H1 (cell line): ENCODE results near the gene CTIF. TPM values are rescaled to one million over a fixed set of nuclear protein-coding genes. Genes with fewer than 3 reads are reported as not detected.

ENCODE experiments used
- CTCF ChIA-PET: fragments of 300-600 bp; sonication (Branson Sonifier 250); formaldehyde crosslinking; loops from one replicate; lab custom pipeline; 2021; ENCODE audit not compliant: partially characterized antibody; lab: Charles Lee
- POLR2A ChIA-PET: fragments of 300-600 bp; sonication (Branson Sonifier 250); formaldehyde crosslinking; loops from one replicate; lab custom pipeline; 2021; ENCODE audit warnings: inconsistent platforms; ENCODE audit not compliant: partially characterized antibody; lab: Charles Lee
- DNase-seq, 2 experiments: peaks; one replicate each; pipeline versions ENCODE4 v3.0.0 to v3.0.0-alpha.2; 2010 to 2022; ENCODE audit warnings: low spot score in 2 of 2, low read depth in 1 of 2, mixed read lengths in 1 of 2
- FAIRE-seq: peaks from 2 replicates; lab custom pipeline; 2011; peaks lifted over from hg19 to GRCh38; lab: Jason Lieb, UNC
- H2AFZ ChIP-seq: 2 replicates; pipeline ENCODE4 v1.8.1; 2012; ENCODE audit warnings: low read length, inconsistent platforms
- H2AK5ac ChIP-seq: 2 replicates; pipeline ENCODE4 v1.6.1; 2013; ENCODE audit warnings: low read depth, low read length
- H2BK120ac ChIP-seq: replicated peaks from 2 replicates; pipeline ENCODE3; 2013; ENCODE audit warnings: low read depth, low read length, inconsistent platforms
- H2BK12ac ChIP-seq: 2 replicates; pipeline ENCODE4 v1.6.1; 2013; ENCODE audit warnings: low read depth, low read length
- H2BK15ac ChIP-seq: 2 replicates; pipeline ENCODE4 v1.6.1; 2013; ENCODE audit warnings: low read length
- H2BK20ac ChIP-seq: 2 replicates; pipeline ENCODE4 v1.6.1; 2013; ENCODE audit warnings: low read length
- H2BK5ac ChIP-seq: 2 replicates; pipeline ENCODE4 v1.6.1; 2013; ENCODE audit warnings: low read depth, low read length
- H3K14ac ChIP-seq: 2 replicates; pipeline ENCODE4 v1.6.1; 2013; ENCODE audit warnings: inconsistent platforms; ENCODE audit not compliant: insufficient read length
- H3K18ac ChIP-seq: 2 replicates; pipeline ENCODE4 v1.6.1; 2013; ENCODE audit warnings: low read length; ENCODE audit errors: extremely low read depth
- H3K23ac ChIP-seq: 2 replicates; pipeline ENCODE4 v1.6.1; 2013; ENCODE audit warnings: inconsistent platforms; ENCODE audit not compliant: insufficient read length
- H3K23me2 ChIP-seq: 2 replicates; pipeline ENCODE4 v1.6.1; 2013; ENCODE audit warnings: low read depth, low read length
- H3K27ac ChIP-seq: 2 replicates; pipeline ENCODE4 v1.6.1; 2011; ENCODE audit warnings: low read depth, low read length, inconsistent platforms
- H3K27me3 ChIP-seq, 4 experiments: replicated peaks in 1 of 4; 1 replicate in 1 of 4; 2 replicates in 3 of 4; pipeline versions ENCODE4 v1.6.1 to v1.8.1; 2011 to 2013; ENCODE audit warnings: low read length in 3 of 4, mild to moderate bottlenecking in 3 of 4, inconsistent platforms in 2 of 4, mixed read lengths in 2 of 4, moderate library complexity in 1 of 4; ENCODE audit not compliant: control insufficient read depth in 3 of 4, insufficient read depth in 3 of 4; ENCODE audit errors: extremely low read depth in 1 of 4
- H3K36me3 ChIP-seq, 4 experiments: 2 replicates each; pipeline versions ENCODE4 v1.6.1 to v1.8.1; 2011 to 2013; ENCODE audit warnings: mild to moderate bottlenecking in 4 of 4, low read length in 3 of 4, moderate library complexity in 2 of 4, control low read depth in 1 of 4, inconsistent platforms in 1 of 4; ENCODE audit not compliant: insufficient read depth in 4 of 4, control insufficient read depth in 2 of 4
- H3K4ac ChIP-seq: replicated peaks from 2 replicates; pipeline ENCODE3; 2013; ENCODE audit warnings: low read length, low read depth, mixed read lengths, inconsistent platforms; ENCODE audit not compliant: insufficient read length
- H3K4me1 ChIP-seq, 4 experiments: replicated peaks in 1 of 4; 1 replicate in 1 of 4; 2 replicates in 3 of 4; pipeline versions ENCODE4 v1.6.1 to v1.8.1; 2011 to 2013; ENCODE audit warnings: low read length in 3 of 4, inconsistent platforms in 2 of 4, mixed read lengths in 1 of 4; ENCODE audit not compliant: insufficient read depth in 4 of 4, control insufficient read depth in 3 of 4
- H3K4me2 ChIP-seq, 2 experiments: 2 replicates each; pipeline versions ENCODE4 v1.6.1 to v1.8.1; 2011 to 2013; ENCODE audit warnings: low read depth in 2 of 2, low read length in 2 of 2, control low read depth in 1 of 2, inconsistent platforms in 1 of 2, mild to moderate bottlenecking in 1 of 2; ENCODE audit not compliant: insufficient read depth in 1 of 2
- H3K4me3 ChIP-seq, 4 experiments: fragments of 200-600, 300-600 bp in 1 of 4; sonication (generic), shearing (Covaris generic), sonication (Bioruptor Twin) in 1 of 4; 2 replicates each; pipeline versions ENCODE4 v1.5.1 to v1.8.1; 2011 to 2016; ENCODE audit warnings: low read length in 4 of 4, low read depth in 3 of 4, control low read depth in 2 of 4, inconsistent platforms in 2 of 4, mild to moderate bottlenecking in 2 of 4, mixed read lengths in 1 of 4, moderate library complexity in 1 of 4; ENCODE audit not compliant: insufficient read depth in 2 of 4; ENCODE audit errors: extremely low read depth in 1 of 4
- H3K56ac ChIP-seq: replicated peaks from 2 replicates; pipeline ENCODE3; 2013; ENCODE audit warnings: low read depth, mild to moderate bottlenecking, mixed read lengths, low read length, inconsistent platforms; ENCODE audit not compliant: insufficient read length
- H3K79me1 ChIP-seq: 2 replicates; pipeline ENCODE4 v1.6.1; 2013; ENCODE audit warnings: low read depth, low read length, control low read depth
- H3K79me2 ChIP-seq, 2 experiments: 2 replicates each; pipeline versions ENCODE4 v1.6.1 to v1.8.1; 2012 to 2013; ENCODE audit warnings: low read length in 2 of 2, mild to moderate bottlenecking in 2 of 2, inconsistent platforms in 1 of 2; ENCODE audit not compliant: insufficient read depth in 2 of 2, control insufficient read depth in 1 of 2
- H3K9ac ChIP-seq, 4 experiments: replicated peaks in 1 of 4; 1 replicate in 1 of 4; 2 replicates in 3 of 4; pipeline versions ENCODE4 v1.6.1 to v1.8.1; 2011 to 2013; ENCODE audit warnings: low read depth in 3 of 4, low read length in 3 of 4, control low read depth in 2 of 4, mild to moderate bottlenecking in 2 of 4, moderate library complexity in 2 of 4, inconsistent platforms in 1 of 4; ENCODE audit errors: extremely low read depth in 1 of 4
- H3K9me3 ChIP-seq, 2 experiments: 2 replicates each; pipeline versions ENCODE4 v1.6.1 to v1.8.1; 2012 to 2013; ENCODE audit warnings: mild to moderate bottlenecking in 2 of 2, moderate library complexity in 2 of 2, control low read depth in 1 of 2, inconsistent platforms in 1 of 2, low read depth in 1 of 2, low read length in 1 of 2, mixed read lengths in 1 of 2; ENCODE audit not compliant: insufficient read depth in 2 of 2
- H4K20me1 ChIP-seq, 2 experiments: replicated peaks in 1 of 2; 2 replicates each; pipeline versions ENCODE3 to v1.8.1; 2011 to 2013; ENCODE audit warnings: inconsistent platforms in 2 of 2, low read length in 2 of 2, mild to moderate bottlenecking in 1 of 2; ENCODE audit not compliant: insufficient read depth in 2 of 2, control insufficient read depth in 1 of 2
- H4K5ac ChIP-seq: 2 replicates; pipeline ENCODE4 v1.6.1; 2013; ENCODE audit warnings: low read length, low read depth, mixed read lengths, inconsistent platforms; ENCODE audit not compliant: insufficient read length
- H4K8ac ChIP-seq: 2 replicates; pipeline ENCODE4 v1.8.0; 2013; ENCODE audit warnings: mild to moderate bottlenecking, moderate library complexity, low read length, inconsistent platforms; ENCODE audit not compliant: insufficient read depth; ENCODE audit errors: extremely low read depth
- H4K91ac ChIP-seq: replicated peaks from 2 replicates; pipeline ENCODE3; 2013; ENCODE audit warnings: low read length, mixed read lengths, inconsistent platforms; ENCODE audit not compliant: insufficient read length
- ASH2L ChIP-seq: fragments of 200-600, 300-600 bp; sonication (generic); IDR thresholded peaks from one replicate; pipeline ENCODE4 v1.7.1; 2017; ENCODE audit warnings: low read length
- BCL11A ChIP-seq, 2 experiments: IDR thresholded peaks; one replicate each; pipeline ENCODE4 v1.6.1; 2011; ENCODE audit warnings: low read depth in 2 of 2, low read length in 2 of 2, mild to moderate bottlenecking in 2 of 2
- BRCA1 ChIP-seq: IDR thresholded peaks from 2 replicates; pipeline ENCODE4 v1.6.1; 2012; ENCODE audit warnings: low read depth, low read length, improper control_type of control experiment
- CHD2 ChIP-seq: IDR thresholded peaks from 2 replicates; pipeline ENCODE4 v1.6.1; 2012; ENCODE audit warnings: low read length, improper control_type of control experiment
- CREB1 ChIP-seq: IDR thresholded peaks from 2 replicates; pipeline ENCODE4 v1.6.1; 2012; ENCODE audit warnings: inconsistent platforms
- GTF2F1 ChIP-seq: IDR thresholded peaks from 2 replicates; pipeline ENCODE4 v1.6.1; 2012; ENCODE audit warnings: low read depth, low read length, improper control_type of control experiment, borderline replicate concordance
- JUN ChIP-seq: IDR thresholded peaks from 2 replicates; pipeline ENCODE4 v1.6.1; 2011; ENCODE audit warnings: low read depth, mild to moderate bottlenecking, improper control_type of control experiment, low read length
- JUND ChIP-seq: IDR thresholded peaks from 2 replicates; pipeline ENCODE4 v1.6.1; 2011; ENCODE audit warnings: mild to moderate bottlenecking, improper control_type of control experiment, low read length
- NANOG ChIP-seq: IDR thresholded peaks from 2 replicates; pipeline ENCODE4 v1.6.1; 2011; ENCODE audit warnings: low read length, low read depth, mild to moderate bottlenecking, inconsistent platforms; ENCODE audit not compliant: insufficient read depth, poor library complexity, severe bottlenecking
- POLR2AphosphoS5 ChIP-seq: IDR thresholded peaks from 2 replicates; pipeline ENCODE4 v1.6.1; 2011; ENCODE audit warnings: low read depth, low read length
- SP2 ChIP-seq: IDR thresholded peaks from 2 replicates; pipeline ENCODE4 v1.6.1; 2012; ENCODE audit warnings: mild to moderate bottlenecking, low read length, inconsistent platforms
- TBP ChIP-seq: IDR thresholded peaks from 2 replicates; pipeline ENCODE4 v1.6.1; 2011; ENCODE audit warnings: low read depth, low read length, improper control_type of control experiment
- USF2 ChIP-seq: IDR thresholded peaks from 2 replicates; pipeline ENCODE4 v1.6.1; 2011; ENCODE audit warnings: low read length, improper control_type of control experiment
- YY1 ChIP-seq: IDR thresholded peaks from 2 replicates; pipeline ENCODE4 v1.6.1; 2011; ENCODE audit warnings: low read depth, mild to moderate bottlenecking, low read length
- ZNF274 ChIP-seq: IDR thresholded peaks from 2 replicates; pipeline ENCODE4 v1.7.0; 2012; ENCODE audit warnings: low read length, borderline replicate concordance; ENCODE audit errors: extremely low read depth
- WGBS, 2 experiments: shearing (Covaris generic) in 1 of 2; methylation state at CpG; one replicate each; pipeline versions ENCODE4 v1.1.6 to v1.1.7; 2013 to 2015; ENCODE audit warnings: low lambda C conversion rate in 2 of 2, mixed read lengths in 2 of 2, inconsistent platforms in 1 of 2, low coverage in 1 of 2, missing lambda C conversion rate in 1 of 2; ENCODE audit not compliant: insufficient replicate concordance in 2 of 2, insufficient coverage in 1 of 2, insufficient read length in 1 of 2; ENCODE audit errors: extremely low coverage in 1 of 2, missing lambda C conversion rate in 1 of 2; 5-methylcytosine and 5-hydroxymethylcytosine counted together
- polyA plus RNA-seq, 7 experiments: library from polyadenylated mRNA; depleted of rRNA in 3 of 7; stranded (reverse) in 5 of 7; unstranded in 2 of 7; fragments of >200 nt in 5 of 7; fragments of 200-250 nt in 2 of 7; gene quantifications; 1 replicate in 5 of 7; 2 replicates in 1 of 7; 4 replicates in 1 of 7; pipeline versions ENCODE4 v1.2.1 to v1.2.3, GENCODE V29; 2011 to 2013; ENCODE audit warnings: missing spikeins in 2 of 7, mixed read lengths in 2 of 7
- total RNA-seq: library from RNA; stranded (reverse); fragmentation: NEBNext Ultra II Directional; extraction: Animal tissue kit (Norgen Biotek cat#: 25700); gene quantifications from 2 replicates; pipeline ENCODE4 v1.2.1, GENCODE V29; 2021

Gene CTIF
- total and polyA plus RNA-seq, 2 of the 8 experiments (the other 6 are each of a cell fraction or from before 2014, with no cell fraction given): 9.0 to 17.8 TPM

- H3K79me1 ChIP-seq: no peaks in the 10 kb centered on the region
- TF ChIP-seq SP2 (no peak), ZNF274 (no peak), USF2 (no peak), BCL11A (IDR thresholded peaks at IDR 0.05; ENCODE audit: low read depth in 2 of 2, low read length in 2 of 2) (no peak), GTF2F1 (no peak), CHD2 (no peak), BRCA1 (no peak), YY1 (no peak), JUN (no peak), CREB1 (no peak), TBP (no peak), JUND (no peak), NANOG (no peak), POLR2AphosphoS5 (no peak), ASH2L (no peak)
Observed at GRCh38 chr18:48762022-48762421, 223.2 kb downstream of the CTIF start.

More at GRCh38 chr18:48762022-48762421, 223.2 kb downstream of the CTIF start:
- no peak overlapping the region for H2BK5ac ChIP-seq
- H3K4me2 ChIP-seq: no peak overlapping the region
- H3K79me2 ChIP-seq: no peaks in the 10 kb centered on the region
- H3K27ac ChIP-seq: no peak overlapping the region
- H2BK12ac ChIP-seq: no peak overlapping the region
- no peak overlapping the region for H4K5ac ChIP-seq
- ChIA-PET POLR2A (no interaction called here), CTCF (interaction anchor here (2.1 to 3.1 kb wide), 2 partner anchors 12 to 16 kb away, joined by 7 to 9 read pairs; no protein-coding TSS in a partner anchor)
- DNase-seq (no peak), FAIRE-seq (no peak)
- H2BK120ac ChIP-seq: no peak overlapping the region
- H3K4ac ChIP-seq: no peak overlapping the region
- peak overlapping the region; percentile 22; the same call in 1 of the 2 replicates for H4K8ac ChIP-seq
- no peak overlapping the region for H4K91ac ChIP-seq
- 97% methylated on average over 6 of the region's 6 CpGs; no CpG with 5 or more reads in 1 of the 2 experiments for WGBS, 2 experiments
- no peak overlapping the region for H3K56ac ChIP-seq
- H3K9me3 ChIP-seq: no peaks in the 10 kb centered on the region
- no peak overlapping the region for H2AK5ac ChIP-seq
- H3K36me3 ChIP-seq: peaks cover 0 to 7% (median 1%) of the 10 kb centered on the region in 4 experiments; a peak in 5 of 8 replicates
- H2BK20ac ChIP-seq: no peak overlapping the region
- no peak overlapping the region for H2AFZ ChIP-seq
- H3K23ac ChIP-seq: no peak overlapping the region
- H3K4me3 ChIP-seq: no peak overlapping the region
- no peak overlapping the region for H2BK15ac ChIP-seq
- H4K20me1 ChIP-seq: peaks cover 0 to 4% of the 10 kb centered on the region in 2 experiments
- H3K4me1 ChIP-seq: peaks cover 0 to 7% (median 1%) of the 10 kb centered on the region in 4 experiments; a peak in 2 of 7 replicates
- no peak overlapping the region for H3K14ac ChIP-seq
- H3K18ac ChIP-seq: no peak overlapping the region
- H3K9ac ChIP-seq: no peak overlapping the region
- no peaks in the 10 kb centered on the region for H3K23me2 ChIP-seq
- H3K27me3 ChIP-seq: no peaks in the 10 kb centered on the region
